ENCODE data around the gene DNAJC4. TPM values are rescaled to one million over a fixed set of nuclear protein-coding genes. Genes with fewer than 3 reads are reported as not detected.

Gene DNAJC4
- total RNA-seq (10 to 100 TPM; 15.0 to 27.4 TPM), polyA plus RNA-seq (10 to 100 TPM; 26.2 to 97.9 TPM)
- long read RNA-seq, donor 1, partial matches to known transcripts, result 14 of 29 reads
- long read RNA-seq, donor 1, other reads (novel, unspliced or antisense), result 14 of 29 reads
- long read RNA-seq, donor 2, partial matches to known transcripts, result 15 of 26 reads
- long read RNA-seq, donor 2, other reads (novel, unspliced or antisense), result 11 of 26 reads

- Histone ChIP-seq H3K36me3 (ENCODE audit: control insufficient read depth in 1 of 2, insufficient read depth in 2 of 2, low read length in 1 of 2) (no peaks in the 10 kb centered on the region), H3K27ac (ENCODE audit: low read depth in 1 of 2, low read length in 2 of 2) (peak within 1 kb of the TSS; percentile 32 to 72), H3K9me3 (ENCODE audit: control insufficient read depth, low read length) (no peaks in the 10 kb centered on the region), H3K27me3 (ENCODE audit: control insufficient read depth in 1 of 2, insufficient read depth in 2 of 2, low read length in 1 of 2) (no peaks in the 10 kb centered on the region), H3K4me3 (ENCODE audit: low read length in 2 of 2) (peak within 1 kb of the TSS; percentile 41 to 59), H3K4me1 (ENCODE audit: control insufficient read depth in 1 of 2, insufficient read depth in 2 of 2, low read length in 2 of 2) (no peaks in the 10 kb centered on the region)
- peak; percentile 80 for ATAC-seq (ENCODE audit: low FRiP score)
- intact Hi-C loops (cut with DNase I), result no loop called here
- 0 to 1% methylated on average over 59 to 62 of the region's 62 CpGs for WGBS, 2 donors
- peak; percentile 93 to 96 for DNase-seq
Measured at GRCh38 chr11:64230171-64230984, at the start of gene DNAJC4. Gene DNAJC4, plus strand, starts transcription at chr11:64230548. Its CDS starts 307 bp downstream, at chr11:64230855.

GRCh38 chr11:64180891-64181290, 49.5 kb upstream of the DNAJC4 start:
- Histone ChIP-seq H3K27me3 (ENCODE audit: control insufficient read depth in 1 of 2, insufficient read depth in 2 of 2, low read length in 1 of 2) (no peaks in the 10 kb centered on the region), H3K4me1 (ENCODE audit: control insufficient read depth in 1 of 2, insufficient read depth in 2 of 2, low read length in 2 of 2) (no peaks in the 10 kb centered on the region), H3K9me3 (ENCODE audit: control insufficient read depth, low read length) (no peaks in the 10 kb centered on the region), H3K4me3 (ENCODE audit: low read length in 2 of 2) (no peak overlapping the region), H3K36me3 (ENCODE audit: control insufficient read depth in 1 of 2, insufficient read depth in 2 of 2, low read length in 1 of 2) (no peaks in the 10 kb centered on the region), H3K27ac (ENCODE audit: low read depth in 1 of 2, low read length in 2 of 2) (peak overlapping the region in 1 of 2 donors; percentile 12)
- no peak for ATAC-seq (ENCODE audit: low FRiP score)
- WGBS, 2 donors, result 56 to 59% methylated on average over 5 of the region's 5 CpGs
- intact Hi-C loops (cut with DNase I), result no loop called here
- no peak for DNase-seq

GRCh38 chr11:64181506-64182411, 48.6 kb upstream of the DNAJC4 start:
- no peaks in the 10 kb centered on the region for H3K27me3 ChIP-seq (ENCODE audit: control insufficient read depth in 1 of 2, insufficient read depth in 2 of 2, low read length in 1 of 2)
- intact Hi-C loops (cut with DNase I), result no loop called here
- no peaks in the 10 kb centered on the region for H3K36me3 ChIP-seq (ENCODE audit: control insufficient read depth in 1 of 2, insufficient read depth in 2 of 2, low read length in 1 of 2)
- WGBS, 2 donors, result 30 to 31% methylated on average over 16 to 17 of the region's 17 CpGs
- H3K4me3 ChIP-seq (ENCODE audit: low read length in 2 of 2), result no peak overlapping the region
- peak overlapping the region; percentile 30 to 69 for H3K27ac ChIP-seq (ENCODE audit: low read depth in 1 of 2, low read length in 2 of 2)
- no peaks in the 10 kb centered on the region for H3K4me1 ChIP-seq (ENCODE audit: control insufficient read depth in 1 of 2, insufficient read depth in 2 of 2, low read length in 2 of 2)
- peak; percentile 75 for ATAC-seq (ENCODE audit: low FRiP score)
- H3K9me3 ChIP-seq (ENCODE audit: control insufficient read depth, low read length), result no peaks in the 10 kb centered on the region
- DNase-seq, result peak; percentile 97

GRCh38 chr11:64183890-64184289, 46.5 kb upstream of the DNAJC4 start:
- DNase-seq, result no peak
- WGBS, 2 donors, result 87 to 89% methylated on average over 7 of the region's 7 CpGs
- no peaks in the 10 kb centered on the region for H3K9me3 ChIP-seq (ENCODE audit: control insufficient read depth, low read length)
- no peak overlapping the region for H3K4me3 ChIP-seq (ENCODE audit: low read length in 2 of 2)
- H3K4me1 ChIP-seq (ENCODE audit: control insufficient read depth in 1 of 2, insufficient read depth in 2 of 2, low read length in 2 of 2), result no peaks in the 10 kb centered on the region
- no peak overlapping the region for H3K27ac ChIP-seq (ENCODE audit: low read depth in 1 of 2, low read length in 2 of 2)
- no peaks in the 10 kb centered on the region for H3K36me3 ChIP-seq (ENCODE audit: control insufficient read depth in 1 of 2, insufficient read depth in 2 of 2, low read length in 1 of 2)
- no peaks in the 10 kb centered on the region for H3K27me3 ChIP-seq (ENCODE audit: control insufficient read depth in 1 of 2, insufficient read depth in 2 of 2, low read length in 1 of 2)
- intact Hi-C loops (cut with DNase I), result no loop called here
- no peak for ATAC-seq (ENCODE audit: low FRiP score)

- Histone ChIP-seq H3K36me3 (ENCODE audit: control insufficient read depth in 1 of 2, insufficient read depth in 2 of 2, low read length in 1 of 2) (no peaks in the 10 kb centered on the region), H3K4me1 (ENCODE audit: control insufficient read depth in 1 of 2, insufficient read depth in 2 of 2, low read length in 2 of 2) (no peaks in the 10 kb centered on the region), H3K27ac (ENCODE audit: low read depth in 1 of 2, low read length in 2 of 2) (peak overlapping the region; percentile 47 to 80), H3K27me3 (ENCODE audit: control insufficient read depth in 1 of 2, insufficient read depth in 2 of 2, low read length in 1 of 2) (no peaks in the 10 kb centered on the region), H3K9me3 (ENCODE audit: control insufficient read depth, low read length) (no peaks in the 10 kb centered on the region), H3K4me3 (ENCODE audit: low read length in 2 of 2) (peak overlapping the region; percentile 22 to 52)
- 0 to 1% methylated on average over 52 of the region's 52 CpGs for WGBS, 2 donors
- peak; percentile 83 for ATAC-seq (ENCODE audit: low FRiP score)
- intact Hi-C loops (cut with DNase I), result loop anchor here in 1 of 2 donors (5.0 kb wide), 2 partner anchors 42 to 117 kb away; partner anchors contain the start of genes CATSPERZ, NUDT22 and TRPT1
- peak; percentile 93 to 96 for DNase-seq
Measured at GRCh38 chr11:64185175-64185692, 45.1 kb upstream of the DNAJC4 start.

GRCh38 chr11:64185693-64186491, 44.5 kb upstream of the DNAJC4 start, which contains the start of gene STIP1:
Gene STIP1, plus strand, starts transcription at chr11:64186171. Its CDS starts 91 bp downstream, at chr11:64186262.
- no peaks in the 10 kb centered on the region for H3K36me3 ChIP-seq (ENCODE audit: control insufficient read depth in 1 of 2, insufficient read depth in 2 of 2, low read length in 1 of 2)
- no peaks in the 10 kb centered on the region for H3K27me3 ChIP-seq (ENCODE audit: control insufficient read depth in 1 of 2, insufficient read depth in 2 of 2, low read length in 1 of 2)
- peak; percentile 96 for ATAC-seq (ENCODE audit: low FRiP score)
- intact Hi-C loops (cut with DNase I), result loop anchor here in 1 of 2 donors (5.0 kb wide), 2 partner anchors 41 to 116 kb away; partner anchors contain the start of genes CATSPERZ, NUDT22 and TRPT1
- peak within 1 kb of the TSS; percentile 47 to 80 for H3K27ac ChIP-seq (ENCODE audit: low read depth in 1 of 2, low read length in 2 of 2)
- 1% methylated on average over 70 to 74 of the region's 74 CpGs for WGBS, 2 donors
- H3K4me1 ChIP-seq (ENCODE audit: control insufficient read depth in 1 of 2, insufficient read depth in 2 of 2, low read length in 2 of 2), result no peaks in the 10 kb centered on the region
- H3K4me3 ChIP-seq (ENCODE audit: low read length in 2 of 2), result peak within 1 kb of the TSS; percentile 22 to 52
- DNase-seq, result peak; percentile 99
- no peaks in the 10 kb centered on the region for H3K9me3 ChIP-seq (ENCODE audit: control insufficient read depth, low read length)

GRCh38 chr11:64186492-64187165, 43.7 kb upstream of the DNAJC4 start:
- Histone ChIP-seq H3K27ac (ENCODE audit: low read depth in 1 of 2, low read length in 2 of 2) (no peak overlapping the region), H3K4me1 (ENCODE audit: control insufficient read depth in 1 of 2, insufficient read depth in 2 of 2, low read length in 2 of 2) (no peaks in the 10 kb centered on the region), H3K27me3 (ENCODE audit: control insufficient read depth in 1 of 2, insufficient read depth in 2 of 2, low read length in 1 of 2) (no peaks in the 10 kb centered on the region), H3K36me3 (ENCODE audit: control insufficient read depth in 1 of 2, insufficient read depth in 2 of 2, low read length in 1 of 2) (no peaks in the 10 kb centered on the region), H3K4me3 (ENCODE audit: low read length in 2 of 2) (no peak overlapping the region), H3K9me3 (ENCODE audit: control insufficient read depth, low read length) (no peaks in the 10 kb centered on the region)
- intact Hi-C loops (cut with DNase I), result loop anchor here in 1 of 2 donors (5.0 kb wide), 2 partner anchors 41 to 116 kb away; partner anchors contain the start of genes CATSPERZ, NUDT22 and TRPT1
- ATAC-seq (ENCODE audit: low FRiP score) (no peak), DNase-seq (no peak)
- WGBS, 2 donors, result 1% methylated on average over 45 to 48 of the region's 48 CpGs

Data from aorta (tissue), 5 donors.